HAP-1 (cell line): ENCODE results near the gene ACSL1.

Experiments used
- DNase-seq, 2 experiments: peaks; one replicate each; pipeline ENCODE4 v3.0.0-alpha.2; 2016 to 2020; ENCODE audit warnings: low spot score in 2 of 2
- H3K27me3 ChIP-seq: fragments of 250-450 bp; sonication (Bioruptor Pico); 2 replicates; pipeline ENCODE4 v1.5.1; 2020; ENCODE audit warnings: low read depth, mild to moderate bottlenecking, moderate library complexity
- H3K36me3 ChIP-seq: fragments of 250-450 bp; sonication (Bioruptor Pico); replicated peaks from 2 replicates; pipeline ENCODE4 v1.5.1; 2020; ENCODE audit warnings: mild to moderate bottlenecking
- H3K4me1 ChIP-seq: fragments of 250-450 bp; sonication (Bioruptor Pico); 2 replicates; pipeline ENCODE4 v1.5.1; 2020; ENCODE audit warnings: mild to moderate bottlenecking
- H3K4me3 ChIP-seq: fragments of 250-450 bp; sonication (Bioruptor Pico); 2 replicates; pipeline ENCODE4 v1.5.1; 2020; ENCODE audit warnings: mild to moderate bottlenecking, moderate library complexity
- H3K9me3 ChIP-seq: fragments of 250-450 bp; sonication (Bioruptor Pico); 2 replicates; pipeline ENCODE4 v1.5.1; 2020; ENCODE audit warnings: mild to moderate bottlenecking, moderate library complexity
- in situ Hi-C: fragments of 300-500 bp; cut with MboI; formaldehyde crosslinking; loops from 3 replicates; pipeline ENCODE4 v1.14.3; 2020; ENCODE audit warnings: low sequenced_read_pairs, inconsistent platforms, mixed read lengths

ACSL1 gene

GRCh38 chr4:184812651-184813181 lies 13.1 kb downstream of the ACSL1 start:
- DNase-seq, result no peak
- Histone ChIP-seq H3K4me1 (peaks cover 17% of the 10 kb centered on the region), H3K4me3 (no peak overlapping the region), H3K27me3 (no peaks in the 10 kb centered on the region), H3K9me3 (no peaks in the 10 kb centered on the region), H3K36me3 (no peaks in the 10 kb centered on the region)
- in situ Hi-C loops, result no loop called here

GRCh38 chr4:184812199-184812542 lies 13.6 kb downstream of the ACSL1 start:
- Histone ChIP-seq H3K27me3 (no peaks in the 10 kb centered on the region), H3K9me3 (no peaks in the 10 kb centered on the region), H3K36me3 (no peaks in the 10 kb centered on the region), H3K4me3 (no peak overlapping the region), H3K4me1 (peaks cover 22% of the 10 kb centered on the region)
- in situ Hi-C loops, result no loop called here
- DNase-seq, result no peak

GRCh38 chr4:184811526-184812198 lies 14.1 kb downstream of the ACSL1 start:
- H3K4me1 ChIP-seq, result peaks cover 24% of the 10 kb centered on the region
- in situ Hi-C loops, result no loop called here
- H3K27me3 ChIP-seq, result no peaks in the 10 kb centered on the region
- H3K36me3 ChIP-seq, result no peaks in the 10 kb centered on the region
- H3K4me3 ChIP-seq, result no peak overlapping the region
- H3K9me3 ChIP-seq, result no peaks in the 10 kb centered on the region
- no peak for DNase-seq

GRCh38 chr4:184810720-184811119 lies 15.0 kb downstream of the ACSL1 start:
- in situ Hi-C loops, result no loop called here
- Histone ChIP-seq H3K9me3 (no peaks in the 10 kb centered on the region), H3K4me3 (no peak overlapping the region), H3K4me1 (peaks cover 24% of the 10 kb centered on the region), H3K36me3 (no peaks in the 10 kb centered on the region), H3K27me3 (no peaks in the 10 kb centered on the region)
- no peak for DNase-seq

- no peak for DNase-seq
- peaks cover 24% of the 10 kb centered on the region for H3K4me1 ChIP-seq
These were observed 17.1 kb downstream of the ACSL1 start for GRCh38 chr4:184808713-184809050.

GRCh38 chr4:184807797-184808712 lies 17.7 kb downstream of the ACSL1 start:
- Histone ChIP-seq H3K27me3 (no peaks in the 10 kb centered on the region), H3K4me1 (peaks cover 24% of the 10 kb centered on the region), H3K9me3 (no peaks in the 10 kb centered on the region), H3K36me3 (no peaks in the 10 kb centered on the region), H3K4me3 (no peak overlapping the region)
- in situ Hi-C loops, result no loop called here
- DNase-seq, result peak; percentile 64 to 82

More at GRCh38 chr4:184808713-184809050, 17.1 kb downstream of the ACSL1 start:
- in situ Hi-C loops, result no loop called here
- Histone ChIP-seq H3K27me3 (no peaks in the 10 kb centered on the region), H3K36me3 (no peaks in the 10 kb centered on the region), H3K4me3 (no peak overlapping the region), H3K9me3 (no peaks in the 10 kb centered on the region)

GRCh38 chr4:184807256-184807655 lies 18.5 kb downstream of the ACSL1 start:
- no peak for DNase-seq
- Histone ChIP-seq H3K4me3 (no peak overlapping the region), H3K9me3 (no peaks in the 10 kb centered on the region), H3K27me3 (no peaks in the 10 kb centered on the region), H3K4me1 (peaks cover 24% of the 10 kb centered on the region), H3K36me3 (no peaks in the 10 kb centered on the region; the same call in 1 of the 2 replicates)
- in situ Hi-C loops, result no loop called here

GRCh38 chr4:184806711-184807110 lies 19.1 kb downstream of the ACSL1 start:
- no peak overlapping the region for H3K4me3 ChIP-seq
- no peaks in the 10 kb centered on the region for H3K9me3 ChIP-seq
- no peaks in the 10 kb centered on the region for H3K27me3 ChIP-seq
- no peaks in the 10 kb centered on the region; the same call in 1 of the 2 replicates for H3K36me3 ChIP-seq
- H3K4me1 ChIP-seq, result peaks cover 24% of the 10 kb centered on the region
- in situ Hi-C loops, result no loop called here
- DNase-seq, result no peak

GRCh38 chr4:184806229-184806550 lies 19.6 kb downstream of the ACSL1 start:
- in situ Hi-C loops, result no loop called here
- H3K9me3 ChIP-seq, result no peaks in the 10 kb centered on the region
- no peak for DNase-seq
- no peaks in the 10 kb centered on the region; the same call in 1 of the 2 replicates for H3K36me3 ChIP-seq
- H3K4me1 ChIP-seq, result peaks cover 24% of the 10 kb centered on the region
- no peak overlapping the region for H3K4me3 ChIP-seq
- H3K27me3 ChIP-seq, result no peaks in the 10 kb centered on the region

- Histone ChIP-seq H3K4me1 (peaks cover 24% of the 10 kb centered on the region), H3K4me3 (no peak overlapping the region), H3K36me3 (no peaks in the 10 kb centered on the region; the same call in 1 of the 2 replicates), H3K9me3 (no peaks in the 10 kb centered on the region), H3K27me3 (no peaks in the 10 kb centered on the region)
- in situ Hi-C loops, result no loop called here
- DNase-seq, result no peak
These were observed 20.1 kb downstream of the ACSL1 start for GRCh38 chr4:184805462-184806228.

GRCh38 chr4:184804621-184805020 lies 21.1 kb downstream of the ACSL1 start:
- H3K27me3 ChIP-seq, result no peaks in the 10 kb centered on the region
- no peak overlapping the region for H3K4me3 ChIP-seq
- no peaks in the 10 kb centered on the region for H3K9me3 ChIP-seq
- in situ Hi-C loops, result no loop called here
- DNase-seq, result no peak
- H3K4me1 ChIP-seq, result peaks cover 24% of the 10 kb centered on the region
- H3K36me3 ChIP-seq, result no peaks in the 10 kb centered on the region; the same call in none of the 2 replicates

GRCh38 chr4:184803874-184804273 lies 21.9 kb downstream of the ACSL1 start:
- Histone ChIP-seq H3K4me3 (no peak overlapping the region), H3K9me3 (no peaks in the 10 kb centered on the region), H3K36me3 (no peaks in the 10 kb centered on the region; the same call in none of the 2 replicates), H3K4me1 (peaks cover 21% of the 10 kb centered on the region), H3K27me3 (no peaks in the 10 kb centered on the region)
- no peak for DNase-seq
- in situ Hi-C loops, result no loop called here

- peaks cover 14% of the 10 kb centered on the region for H3K4me1 ChIP-seq
- no peak overlapping the region for H3K4me3 ChIP-seq
- no peaks in the 10 kb centered on the region for H3K27me3 ChIP-seq
- DNase-seq, result no peak
- in situ Hi-C loops, result no loop called here
- H3K36me3 ChIP-seq, result no peaks in the 10 kb centered on the region; the same call in none of the 2 replicates
- H3K9me3 ChIP-seq, result no peaks in the 10 kb centered on the region
These were observed 22.6 kb downstream of the ACSL1 start for GRCh38 chr4:184803133-184803532.

- no peaks in the 10 kb centered on the region; the same call in none of the 2 replicates for H3K36me3 ChIP-seq
- no peak overlapping the region for H3K4me3 ChIP-seq
- in situ Hi-C loops, result no loop called here
- H3K9me3 ChIP-seq, result no peaks in the 10 kb centered on the region
- DNase-seq, result no peak
- H3K4me1 ChIP-seq, result peaks cover 9% of the 10 kb centered on the region
- H3K27me3 ChIP-seq, result no peaks in the 10 kb centered on the region
These were observed 23.1 kb downstream of the ACSL1 start for GRCh38 chr4:184802697-184803015.
